ENCODE data around the gene SLC16A8.

The SLC16A8 gene

DNA sequence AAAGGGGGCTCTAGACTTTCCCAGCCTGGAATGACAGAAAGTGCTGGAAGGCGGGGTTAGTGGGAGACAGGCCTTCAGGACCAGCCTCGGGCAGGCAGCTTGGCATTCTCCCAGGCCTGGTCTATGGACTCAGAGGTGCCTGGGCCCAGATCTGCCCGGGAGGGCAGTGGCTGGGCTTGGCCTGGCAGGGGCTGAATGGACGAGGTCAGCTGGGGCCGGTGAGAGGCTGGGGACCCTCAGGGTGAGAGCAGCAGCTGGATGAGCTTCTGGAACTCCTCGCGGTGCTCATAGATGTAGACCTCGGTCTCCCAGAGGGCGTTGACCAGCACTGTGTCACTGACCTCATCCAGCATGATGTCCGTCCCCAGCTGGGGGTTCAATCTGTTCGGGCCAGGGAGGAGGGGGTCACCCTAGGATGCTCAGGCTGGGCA lies 28.0 kb upstream of the SLC16A8 start:
- H3K79me2 ChIP-seq (ENCODE audit: insufficient read depth, low read length), result no peaks in the 10 kb centered on the region
- H2AFZ ChIP-seq (ENCODE audit: low read depth, low read length), result no peak overlapping the region
- no peaks in the 10 kb centered on the region for H4K20me1 ChIP-seq (ENCODE audit: insufficient read depth, low read length)
- no peaks in the 10 kb centered on the region for H3K9me3 ChIP-seq (ENCODE audit: insufficient read depth, low read length, severe bottlenecking)
- TF ChIP-seq EZH2 (IDR thresholded peaks at IDR 0.05; ENCODE audit: borderline replicate concordance, low read depth, low read length, severe bottlenecking), result no peak
- TF ChIP-seq, protein P1, sequence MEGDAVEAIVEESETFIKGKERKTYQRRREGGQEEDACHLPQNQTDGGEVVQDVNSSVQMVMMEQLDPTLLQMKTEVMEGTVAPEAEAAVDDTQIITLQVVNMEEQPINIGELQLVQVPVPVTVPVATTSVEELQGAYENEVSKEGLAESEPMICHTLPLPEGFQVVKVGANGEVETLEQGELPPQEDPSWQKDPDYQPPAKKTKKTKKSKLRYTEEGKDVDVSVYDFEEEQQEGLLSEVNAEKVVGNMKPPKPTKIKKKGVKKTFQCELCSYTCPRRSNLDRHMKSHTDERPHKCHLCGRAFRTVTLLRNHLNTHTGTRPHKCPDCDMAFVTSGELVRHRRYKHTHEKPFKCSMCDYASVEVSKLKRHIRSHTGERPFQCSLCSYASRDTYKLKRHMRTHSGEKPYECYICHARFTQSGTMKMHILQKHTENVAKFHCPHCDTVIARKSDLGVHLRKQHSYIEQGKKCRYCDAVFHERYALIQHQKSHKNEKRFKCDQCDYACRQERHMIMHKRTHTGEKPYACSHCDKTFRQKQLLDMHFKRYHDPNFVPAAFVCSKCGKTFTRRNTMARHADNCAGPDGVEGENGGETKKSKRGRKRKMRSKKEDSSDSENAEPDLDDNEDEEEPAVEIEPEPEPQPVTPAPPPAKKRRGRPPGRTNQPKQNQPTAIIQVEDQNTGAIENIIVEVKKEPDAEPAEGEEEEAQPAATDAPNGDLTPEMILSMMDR (IDR thresholded peaks at IDR 0.05; ENCODE audit: borderline replicate concordance, extremely low read depth, low read length, poor library complexity, severe bottlenecking), result no peak
- no peak for DNase-seq
- ATAC-seq (ENCODE audit: insufficient read depth, low read depth), result no peak
- H3K4me3 ChIP-seq (ENCODE audit: low read depth in 1 of 2, low read length in 2 of 2), result no peak overlapping the region
- no peak overlapping the region for H3K27ac ChIP-seq (ENCODE audit: low read length)
- H3K9ac ChIP-seq (ENCODE audit: low read depth, low read length), result no peak overlapping the region
- H3K4me1 ChIP-seq (ENCODE audit: insufficient read depth, low read length), result no peaks in the 10 kb centered on the region
- H3K36me3 ChIP-seq (ENCODE audit: insufficient read depth, low read length), result peaks cover 38% of the 10 kb centered on the region
- H3K27me3 ChIP-seq (ENCODE audit: insufficient read depth, low read length, poor library complexity), result no peaks in the 10 kb centered on the region
- H3K4me2 ChIP-seq (ENCODE audit: insufficient read depth, low read length), result no peak overlapping the region

DNA sequence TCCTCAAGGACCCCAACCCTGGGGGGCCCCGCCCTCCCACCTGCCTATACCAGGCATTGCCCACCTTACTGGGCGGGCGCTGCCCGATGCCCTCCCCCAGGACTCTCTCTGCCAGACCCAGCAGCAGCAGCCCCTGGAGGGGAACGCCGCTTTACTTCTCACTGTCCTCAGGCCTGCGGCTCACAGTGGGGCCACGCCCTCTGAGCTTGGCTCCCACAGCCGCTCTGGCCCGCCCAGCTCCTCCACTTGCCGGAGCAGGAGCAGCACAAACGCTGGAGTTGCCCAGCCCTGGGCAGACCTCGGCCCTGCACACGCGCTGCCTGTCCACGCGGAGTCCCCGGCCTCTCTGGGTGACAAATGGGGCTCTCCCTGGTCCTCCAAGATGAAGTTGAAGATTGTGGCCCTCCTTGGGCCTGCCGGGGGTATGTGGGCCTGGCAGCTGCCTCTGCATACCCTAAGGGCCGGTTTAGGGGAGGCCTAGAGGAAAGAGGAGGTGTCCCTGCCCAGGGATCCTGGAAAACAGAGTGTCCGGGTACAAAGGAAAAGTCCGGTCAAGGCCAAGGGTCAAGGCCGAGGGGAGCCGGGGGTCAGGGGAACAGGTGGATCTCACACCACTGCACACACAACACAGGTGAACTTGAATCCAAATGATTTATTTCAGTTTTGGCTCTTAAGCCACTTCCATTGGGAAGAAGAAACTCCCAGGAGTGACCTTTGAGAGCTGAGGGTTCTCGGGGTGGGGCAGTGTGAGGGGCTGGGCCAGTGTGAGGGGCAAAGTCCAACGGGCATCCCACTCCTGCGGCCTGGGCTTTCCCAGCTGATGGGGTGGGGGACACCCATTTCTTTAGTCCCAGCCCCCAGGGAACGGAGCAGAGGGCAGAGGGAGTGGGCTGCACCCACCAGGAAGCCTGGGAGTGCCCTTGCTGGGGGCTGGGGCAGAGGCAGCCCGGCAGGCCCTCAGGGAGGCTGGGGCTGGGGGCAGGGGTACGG lies 27.2 kb upstream of the SLC16A8 start:
- Histone ChIP-seq H3K9me3 (ENCODE audit: insufficient read depth, low read length, severe bottlenecking) (no peaks in the 10 kb centered on the region), H4K20me1 (ENCODE audit: insufficient read depth, low read length) (no peaks in the 10 kb centered on the region), H3K27ac (ENCODE audit: low read length) (no peak overlapping the region), H3K9ac (ENCODE audit: low read depth, low read length) (no peak overlapping the region), H3K4me2 (ENCODE audit: insufficient read depth, low read length) (no peak overlapping the region), H3K4me1 (ENCODE audit: insufficient read depth, low read length) (no peaks in the 10 kb centered on the region), H3K27me3 (ENCODE audit: insufficient read depth, low read length, poor library complexity) (no peaks in the 10 kb centered on the region), H3K4me3 (ENCODE audit: low read depth in 1 of 2, low read length in 2 of 2) (no peak overlapping the region), H2AFZ (ENCODE audit: low read depth, low read length) (no peak overlapping the region), H3K79me2 (ENCODE audit: insufficient read depth, low read length) (no peaks in the 10 kb centered on the region), H3K36me3 (ENCODE audit: insufficient read depth, low read length) (peaks cover 37% of the 10 kb centered on the region)
- no peak for TF ChIP-seq EZH2 (IDR thresholded peaks at IDR 0.05; ENCODE audit: borderline replicate concordance, low read depth, low read length, severe bottlenecking)
- TF ChIP-seq, protein P1 (IDR thresholded peaks at IDR 0.05; ENCODE audit: borderline replicate concordance, extremely low read depth, low read length, poor library complexity, severe bottlenecking), result no peak
- ATAC-seq (ENCODE audit: insufficient read depth, low read depth) (no peak), DNase-seq (no peak)

DNA sequence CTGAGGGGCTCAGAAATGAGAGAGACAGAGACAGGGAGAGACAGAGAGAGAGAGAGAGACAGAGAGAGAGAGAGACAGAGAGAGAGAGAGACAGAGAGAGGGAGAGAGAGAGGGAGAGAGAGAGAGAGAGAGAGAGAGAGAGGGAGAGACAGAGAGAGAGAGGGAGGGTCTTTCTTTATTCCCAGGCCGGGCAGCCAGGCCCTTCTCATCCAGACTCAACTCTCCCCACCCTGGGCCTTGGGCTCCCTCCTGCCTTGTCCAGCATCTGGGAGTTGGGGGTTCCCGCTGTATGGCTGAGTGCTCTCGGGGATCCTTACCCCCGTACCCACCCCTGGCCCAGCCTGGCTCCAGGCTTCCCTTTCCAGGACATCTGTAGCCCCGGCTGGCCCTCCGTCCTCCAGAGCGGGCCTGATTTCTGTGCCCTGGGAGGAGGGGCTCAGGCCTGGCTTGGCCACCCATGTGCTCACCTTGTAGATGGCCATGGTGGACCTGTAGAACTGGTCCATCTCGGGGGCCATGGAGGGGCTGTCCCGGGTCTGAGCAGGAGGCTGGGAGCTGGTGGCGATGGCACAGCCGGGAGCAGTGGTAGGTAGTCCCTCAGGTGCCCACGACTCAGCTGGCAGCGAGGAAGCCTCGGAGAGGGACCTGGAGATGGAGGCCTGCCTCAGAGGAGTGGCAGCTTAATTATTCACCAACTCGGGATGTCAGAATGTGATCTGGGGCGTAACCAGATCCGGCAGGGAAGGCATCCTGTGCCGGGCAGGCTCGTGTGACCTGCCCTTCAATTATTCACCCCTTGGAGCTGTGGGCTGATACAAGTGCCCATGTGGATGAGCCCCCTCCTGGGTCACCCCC lies 26.3 kb upstream of the SLC16A8 start, which contains the start of gene BAIAP2L2:
TSS of gene BAIAP2L2 (minus strand) at position 677 of the 855 bp plus-strand sequence. CDS start at position 518, 159 bp downstream.
- no peaks in the 10 kb centered on the region for H3K9me3 ChIP-seq (ENCODE audit: insufficient read depth, low read length, severe bottlenecking)
- H3K27me3 ChIP-seq (ENCODE audit: insufficient read depth, low read length, poor library complexity), result no peaks in the 10 kb centered on the region
- DNase-seq, result no peak
- no peaks in the 10 kb centered on the region for H3K79me2 ChIP-seq (ENCODE audit: insufficient read depth, low read length)
- ATAC-seq (ENCODE audit: insufficient read depth, low read depth), result no peak
- no peaks in the 10 kb centered on the region for H3K4me1 ChIP-seq (ENCODE audit: insufficient read depth, low read length)
- H3K27ac ChIP-seq (ENCODE audit: low read length), result no peak within 1 kb of the TSS
- no peak within 1 kb of the TSS for H2AFZ ChIP-seq (ENCODE audit: low read depth, low read length)
- no peak within 1 kb of the TSS for H3K9ac ChIP-seq (ENCODE audit: low read depth, low read length)
- H3K36me3 ChIP-seq (ENCODE audit: insufficient read depth, low read length), result peaks cover 28% of the 10 kb centered on the region
- no peak within 1 kb of the TSS for H3K4me2 ChIP-seq (ENCODE audit: insufficient read depth, low read length)
- no peak for TF ChIP-seq EZH2 (IDR thresholded peaks at IDR 0.05; ENCODE audit: borderline replicate concordance, low read depth, low read length, severe bottlenecking)
- TF ChIP-seq, protein P1 (IDR thresholded peaks at IDR 0.05; ENCODE audit: borderline replicate concordance, extremely low read depth, low read length, poor library complexity, severe bottlenecking), result no peak
- H4K20me1 ChIP-seq (ENCODE audit: insufficient read depth, low read length), result no peaks in the 10 kb centered on the region
- H3K4me3 ChIP-seq (ENCODE audit: low read depth in 1 of 2, low read length in 2 of 2), result no peak within 1 kb of the TSS

Measured in DND-41 (cell line).